H9 (cell line): ENCODE measurements around the gene LARP4. TPM values are rescaled to one million over a fixed set of nuclear protein-coding genes. Genes with fewer than 3 reads are reported as not detected.

Experiments used
- DNase-seq: peaks from one replicate; pipeline ENCODE4 v3.0.0-alpha.2; 2017
- H2AFZ ChIP-seq: one replicate; pipeline ENCODE4 v1.6.1; 2013; ENCODE audit warnings: mild to moderate bottlenecking, low read length, control low read depth, moderate library complexity
- H2AK5ac ChIP-seq: 2 replicates; pipeline ENCODE4 v1.6.1; 2013; ENCODE audit warnings: low read length, control low read depth, mixed read lengths; ENCODE audit not compliant: insufficient read length
- H2BK120ac ChIP-seq: one replicate; pipeline ENCODE4 v1.6.1; 2013; ENCODE audit warnings: low read depth, mild to moderate bottlenecking, low read length, control low read depth, inconsistent platforms; ENCODE audit not compliant: poor library complexity, severe bottlenecking
- H2BK12ac ChIP-seq: 2 replicates; pipeline ENCODE4 v1.6.1; 2013; ENCODE audit warnings: low read length, control low read depth, mixed read lengths, low read depth; ENCODE audit not compliant: insufficient read length
- H2BK15ac ChIP-seq: 2 replicates; pipeline ENCODE4 v1.6.1; 2013; ENCODE audit warnings: low read depth, low read length, control low read depth
- H2BK20ac ChIP-seq: one replicate; pipeline ENCODE4 v1.6.1; 2013; ENCODE audit warnings: low read depth, mild to moderate bottlenecking, low read length, control low read depth, inconsistent platforms; ENCODE audit not compliant: poor library complexity, severe bottlenecking
- H2BK5ac ChIP-seq: 2 replicates; pipeline ENCODE4 v1.6.1; 2013; ENCODE audit warnings: low read length, control low read depth, mixed read lengths; ENCODE audit not compliant: insufficient read length
- H3K14ac ChIP-seq: 2 replicates; pipeline ENCODE4 v1.6.1; 2013; ENCODE audit warnings: low read length, control low read depth; ENCODE audit not compliant: insufficient read depth
- H3K18ac ChIP-seq: 2 replicates; pipeline ENCODE4 v1.6.1; 2013; ENCODE audit warnings: low read depth, mild to moderate bottlenecking, mixed read lengths, low read length, control low read depth; ENCODE audit not compliant: insufficient read length
- H3K23ac ChIP-seq: 2 replicates; pipeline ENCODE4 v1.6.1; 2013; ENCODE audit warnings: low read length, control low read depth, mixed read lengths, low read depth; ENCODE audit not compliant: insufficient read length
- H3K23me2 ChIP-seq: 2 replicates; pipeline ENCODE4 v1.6.1; 2013; ENCODE audit warnings: low read depth, mild to moderate bottlenecking, mixed read lengths, low read length, control low read depth; ENCODE audit not compliant: insufficient read length, poor library complexity, severe bottlenecking
- H3K27ac ChIP-seq: 2 replicates; pipeline ENCODE4 v1.5.1; 2013; ENCODE audit warnings: low read length, control low read depth, mixed read lengths, low read depth; ENCODE audit not compliant: insufficient read length
- H3K27me3 ChIP-seq: 2 replicates; pipeline ENCODE4 v1.6.1; 2013; ENCODE audit warnings: low read length, control low read depth, inconsistent platforms; ENCODE audit not compliant: insufficient read depth
- H3K4ac ChIP-seq: 2 replicates; pipeline ENCODE4 v1.6.1; 2013; ENCODE audit warnings: low read depth, mild to moderate bottlenecking, control low read depth, inconsistent platforms, low read length, moderate library complexity
- H3K4me1 ChIP-seq: 2 replicates; pipeline ENCODE4 v1.6.1; 2013; ENCODE audit warnings: low read length, control low read depth, inconsistent platforms; ENCODE audit not compliant: insufficient read depth
- H3K4me2 ChIP-seq: 2 replicates; pipeline ENCODE4 v1.6.1; 2013; ENCODE audit warnings: low read length, control low read depth, mixed read lengths; ENCODE audit not compliant: insufficient read length, insufficient read depth
- H3K56ac ChIP-seq: 2 replicates; pipeline ENCODE4 v1.6.1; 2013; ENCODE audit warnings: low read depth, mild to moderate bottlenecking, mixed read lengths, low read length, control low read depth; ENCODE audit not compliant: insufficient read length
- H3K79me1 ChIP-seq: 2 replicates; pipeline ENCODE4 v1.6.1; 2013; ENCODE audit warnings: low read depth, mild to moderate bottlenecking, moderate library complexity, low read length, control low read depth, inconsistent platforms; ENCODE audit not compliant: insufficient read depth, poor library complexity, severe bottlenecking
- H3K79me2 ChIP-seq: 2 replicates; pipeline ENCODE4 v1.6.1; 2013; ENCODE audit warnings: low read length, control low read depth, inconsistent platforms; ENCODE audit not compliant: insufficient read depth
- H3K9ac ChIP-seq: 2 replicates; pipeline ENCODE4 v1.6.1; 2013; ENCODE audit warnings: low read length, control low read depth, mixed read lengths; ENCODE audit not compliant: insufficient read length; ENCODE audit errors: extremely low read depth
- H3K9me3 ChIP-seq: one replicate; pipeline ENCODE4 v1.6.1; 2013; ENCODE audit warnings: low read depth, low read length, inconsistent platforms; ENCODE audit not compliant: control insufficient read depth
- H3T11ph ChIP-seq: one replicate; pipeline ENCODE4 v1.6.1; 2013; ENCODE audit warnings: mild to moderate bottlenecking, low read length, control low read depth, inconsistent platforms
- H4K20me1 ChIP-seq: one replicate; pipeline ENCODE4 v1.6.1; 2013; ENCODE audit not compliant: control insufficient read depth, insufficient read length, insufficient read depth
- H4K5ac ChIP-seq: 2 replicates; pipeline ENCODE4 v1.6.1; 2013; ENCODE audit warnings: low read depth, mild to moderate bottlenecking, mixed read lengths, low read length, control low read depth; ENCODE audit not compliant: insufficient read length
- H4K8ac ChIP-seq: replicated peaks from 2 replicates; pipeline ENCODE4 v1.6.1; 2013; ENCODE audit warnings: low read length, control low read depth, mixed read lengths, low read depth; ENCODE audit not compliant: insufficient read length
- H4K91ac ChIP-seq: 2 replicates; pipeline ENCODE4 v1.6.1; 2013; ENCODE audit warnings: low read depth, mild to moderate bottlenecking, moderate library complexity, mixed read lengths, low read length, control low read depth; ENCODE audit not compliant: insufficient read length
- H3K27ac Mint-ChIP-seq, 3 experiments: 2 replicates in 2 of 3; 3 replicates in 1 of 3; pipeline ENCODE4 v1.8.0; 2020 to 2021; ENCODE audit warnings: mixed read lengths in 3 of 3, mild to moderate bottlenecking in 1 of 3, moderate library complexity in 1 of 3
- H3K27me3 Mint-ChIP-seq: 2 replicates; pipeline ENCODE4 v1.8.0; 2021; ENCODE audit warnings: low read depth, mild to moderate bottlenecking, moderate library complexity, mixed read lengths
- H3K36me3 Mint-ChIP-seq, 3 experiments: 2 replicates in 2 of 3; 3 replicates in 1 of 3; pipeline ENCODE4 v1.8.0; 2020 to 2021; ENCODE audit warnings: low read depth in 3 of 3, mixed read lengths in 3 of 3; ENCODE audit not compliant: insufficient read depth in 1 of 3
- H3K4me1 Mint-ChIP-seq, 2 experiments: 2 replicates each; pipeline ENCODE4 v1.8.0; 2020; ENCODE audit warnings: mixed read lengths in 2 of 2
- H3K4me3 Mint-ChIP-seq, 2 experiments: 2 replicates in 1 of 2; 3 replicates in 1 of 2; pipeline ENCODE4 v1.8.0; 2020 to 2021; ENCODE audit warnings: mild to moderate bottlenecking in 2 of 2, mixed read lengths in 2 of 2, moderate library complexity in 1 of 2
- H3K9me3 Mint-ChIP-seq, 2 experiments: 2 replicates in 1 of 2; 3 replicates in 1 of 2; pipeline ENCODE4 v1.8.0; 2020; ENCODE audit warnings: mild to moderate bottlenecking in 2 of 2, mixed read lengths in 2 of 2, moderate library complexity in 1 of 2
- CTCF ChIP-seq: fragments of 200-600 bp; sonication (generic); conservative IDR thresholded peaks from 3 replicates; pipeline ENCODE4 v1.8.0; 2021; ENCODE audit warnings: antibody characterized with exemption, mild to moderate bottlenecking
- WGBS: extraction: QIAGEN DNeasy Blood & Tissue Kit; methylation state at CpG from one replicate; pipeline ENCODE4 v1.1.7; 2013; ENCODE audit warnings: missing lambda C conversion rate, low lambda C conversion rate, mixed read lengths; ENCODE audit not compliant: insufficient read length; ENCODE audit errors: extremely low coverage; 5-methylcytosine and 5-hydroxymethylcytosine counted together
- total RNA-seq: library from RNA; stranded (reverse); gene quantifications from 2 replicates; pipeline ENCODE4 v1.2.1, GENCODE V29; 2021

Gene LARP4
- total RNA-seq, 1 experiment from 2014 or later = 82.3 TPM

GRCh38 chr12:50441763-50442162 lies 41.1 kb downstream of the LARP4 start:
- no peak for TF ChIP-seq CTCF
- Mint-ChIP-seq H3K27ac (no peak overlapping the region), H3K36me3 (peaks cover 30 to 87% (median 76%) of the 10 kb centered on the region in 3 experiments; a peak in 6 of 7 replicates), H3K4me3 (no peak overlapping the region), H3K4me1 (no peaks in the 10 kb centered on the region), H3K9me3 (no peaks in the 10 kb centered on the region), H3K27me3 (no peaks in the 10 kb centered on the region)
- Histone ChIP-seq H3K27me3 (no peaks in the 10 kb centered on the region), H3K9ac (no peak overlapping the region), H2BK120ac (no peak overlapping the region), H2BK5ac (no peak overlapping the region), H4K91ac (no peak overlapping the region), H3K4ac (no peak overlapping the region), H3K4me1 (no peaks in the 10 kb centered on the region), H2BK12ac (no peak overlapping the region), H4K8ac (no peak overlapping the region), H3K56ac (no peak overlapping the region), H3K79me2 (no peaks in the 10 kb centered on the region), H3K27ac (no peak overlapping the region), H3K23me2 (no peaks in the 10 kb centered on the region), H2BK15ac (no peak overlapping the region), H4K20me1 (no peaks in the 10 kb centered on the region), H3T11ph (no peak overlapping the region), H3K4me2 (no peak overlapping the region), H2AK5ac (no peak overlapping the region), H3K18ac (no peak overlapping the region), H3K14ac (no peak overlapping the region), H3K79me1 (no peaks in the 10 kb centered on the region), H2AFZ (no peak overlapping the region), H3K9me3 (no peaks in the 10 kb centered on the region), H3K23ac (no peak overlapping the region), H2BK20ac (no peak overlapping the region), H4K5ac (no peak overlapping the region)
- no peak for DNase-seq
- WGBS = no CpG with 5 or more reads among the region's 7 CpGs
